HepG2 (cell line): ENCODE data around the gene OPRD1. TPM values are rescaled to one million over a fixed set of nuclear protein-coding genes. Genes with fewer than 3 reads are reported as not detected.

Experiments used
- ATAC-seq: fragments of 200-7000 bp; cut with Tn5 transposase; 3 replicates; pipeline ENCODE4 v1.9.1; 2020; ENCODE audit warnings: mild to moderate bottlenecking, moderate library complexity
- BruUV-seq: library from RNA; stranded (reverse); fragments of 400-500 nt; replicated peaks from 2 replicates; lab custom pipeline; 2021; lab: Mats Ljungman, UMichigan
- CTCF ChIA-PET: fragments of 300-600 bp; formaldehyde crosslinking; extraction: SDS; loops from one replicate; lab custom pipeline; 2021; ENCODE audit warnings: low total read pairs, inconsistent platforms, low intra/inter-chr PET ratio; lab: Yijun Ruan, JAX
- POLR2A ChIA-PET: fragments of 350-600 bp; sonication (Branson Sonifier 250); formaldehyde crosslinking; loops from one replicate; lab custom pipeline; 2020; ENCODE audit warnings: antibody characterized with exemption, inconsistent platforms; lab: Yijun Ruan, JAX
- DNase-seq: peaks from one replicate; pipeline ENCODE4 v3.0.0-alpha.2; 2015; ENCODE audit warnings: low spot score
- FAIRE-seq: peaks from 3 replicates; lab custom pipeline; 2011; peaks lifted over from hg19 to GRCh38; lab: Jason Lieb, UNC
- H2AFZ ChIP-seq: one replicate; pipeline ENCODE4 v1.6.1; 2011; ENCODE audit warnings: low read length, inconsistent platforms
- H3K27ac ChIP-seq: fragments of 300-600 bp; 3 replicates; pipeline ENCODE4 v1.8.0; 2011; ENCODE audit warnings: mixed run types, mild to moderate bottlenecking, mixed read lengths, low read length, inconsistent platforms; ENCODE audit not compliant: insufficient read depth; ENCODE audit errors: extremely low read length
- H3K27me3 ChIP-seq, 2 experiments: fragments of 200-600 bp in 1 of 2; 2 replicates in 1 of 2; 3 replicates in 1 of 2; pipeline versions ENCODE4 v1.6.0 to v1.8.0; 2011; ENCODE audit warnings: low read length in 2 of 2, mild to moderate bottlenecking in 2 of 2, moderate library complexity in 2 of 2, inconsistent platforms in 1 of 2; ENCODE audit not compliant: insufficient read depth in 2 of 2, control insufficient read depth in 1 of 2
- H3K36me3 ChIP-seq, 2 experiments: fragments of 200-600 bp in 1 of 2; replicated peaks in 1 of 2; 2 replicates in 1 of 2; 3 replicates in 1 of 2; pipeline versions ENCODE4 v1.5.1 to v1.8.0; 2011; ENCODE audit warnings: low read length in 2 of 2, inconsistent platforms in 1 of 2; ENCODE audit not compliant: insufficient read depth in 2 of 2, control insufficient read depth in 1 of 2
- H3K4me1 ChIP-seq: 2 replicates; pipeline ENCODE4 v1.5.1; 2012; ENCODE audit warnings: low read length, inconsistent platforms; ENCODE audit not compliant: insufficient read depth
- H3K4me2 ChIP-seq: 2 replicates; pipeline ENCODE4 v1.6.0; 2011; ENCODE audit warnings: low read depth, low read length, inconsistent platforms
- H3K4me3 ChIP-seq, 3 experiments: fragments of 200-600 bp in 1 of 3; sonication (generic), shearing (Covaris generic) in 1 of 3; replicated peaks in 1 of 3; 2 replicates each; pipeline ENCODE4 v1.5.1; 2011 to 2016; ENCODE audit warnings: low read length in 3 of 3, inconsistent platforms in 2 of 3, low read depth in 2 of 3, mild to moderate bottlenecking in 2 of 3, control low read depth in 1 of 3, mixed read lengths in 1 of 3; ENCODE audit not compliant: insufficient read depth in 1 of 3
- H3K79me2 ChIP-seq: one replicate; pipeline ENCODE4 v1.6.1; 2011; ENCODE audit warnings: low read length, inconsistent platforms; ENCODE audit not compliant: insufficient read depth
- H3K9ac ChIP-seq: 2 replicates; pipeline ENCODE4 v1.6.0; 2011; ENCODE audit warnings: mild to moderate bottlenecking, low read depth, low read length, inconsistent platforms; ENCODE audit not compliant: insufficient read depth
- H3K9me3 ChIP-seq: 2 replicates; pipeline ENCODE4 v1.5.1; 2012; ENCODE audit warnings: mild to moderate bottlenecking, low read length
- H4K20me1 ChIP-seq: 2 replicates; pipeline ENCODE4 v1.6.0; 2011; ENCODE audit warnings: inconsistent platforms, mild to moderate bottlenecking, low read length, moderate library complexity; ENCODE audit not compliant: insufficient read depth
- BHLHE40 ChIP-seq: IDR thresholded peaks from 2 replicates; pipeline ENCODE4 v1.6.1; 2011; ENCODE audit warnings: low read length, improper control_type of control experiment
- KAT7 ChIP-seq: IDR thresholded peaks from 2 replicates; pipeline ENCODE4 v1.6.1; 2018; ENCODE audit warnings: borderline replicate concordance, missing compliant biosample characterization
- THAP7 ChIP-seq: sonication (generic); formaldehyde crosslinking; IDR thresholded peaks from 2 replicates; pipeline ENCODE4 v1.8.1; 2023; ENCODE audit warnings: mild to moderate bottlenecking, missing genetic modification reagents
- ZBTB38 ChIP-seq: sonication (generic); formaldehyde crosslinking; IDR thresholded peaks from 2 replicates; pipeline ENCODE4 v1.5.1; 2020; ENCODE audit warnings: mild to moderate bottlenecking, missing genetic modification reagents
- ZBTB7A ChIP-seq: sonication (generic); formaldehyde crosslinking; IDR thresholded peaks from 2 replicates; pipeline ENCODE4 v1.8.0; 2022; ENCODE audit warnings: mild to moderate bottlenecking, missing genetic modification reagents
- ZBTB7B ChIP-seq: sonication (generic); formaldehyde crosslinking; IDR thresholded peaks from 2 replicates; pipeline ENCODE4 v1.4.0; 2020; ENCODE audit warnings: missing genetic modification reagents
- ZFP90 ChIP-seq: sonication (generic); formaldehyde crosslinking; IDR thresholded peaks from 2 replicates; pipeline ENCODE4 v1.8.0; 2022; ENCODE audit warnings: missing genetic modification reagents, mild to moderate bottlenecking, inconsistent platforms, borderline replicate concordance
- ZGPAT ChIP-seq: IDR thresholded peaks from 2 replicates; pipeline ENCODE4 v1.6.1; 2016; ENCODE audit warnings: mild to moderate bottlenecking
- ZNF260 ChIP-seq: sonication (generic); formaldehyde crosslinking; IDR thresholded peaks from 2 replicates; pipeline ENCODE4 v1.4.0; 2020; ENCODE audit warnings: missing genetic modification reagents, low read depth, mild to moderate bottlenecking, borderline replicate concordance
- ZNF383 ChIP-seq: sonication (generic); formaldehyde crosslinking; IDR thresholded peaks from 2 replicates; pipeline ENCODE4 v1.4.0; 2020; ENCODE audit warnings: missing genetic modification reagents, mild to moderate bottlenecking, borderline replicate concordance
- ZNF441 ChIP-seq: sonication (generic); formaldehyde crosslinking; IDR thresholded peaks from 2 replicates; pipeline ENCODE4 v1.7.0; 2021; ENCODE audit warnings: missing genetic modification reagents, borderline replicate concordance
- WGBS: methylation state at CpG from one replicate; pipeline ENCODE4 v1.1.6; 2017; ENCODE audit warnings: low lambda C conversion rate; 5-methylcytosine and 5-hydroxymethylcytosine counted together
- in situ Hi-C: cut with HindIII; loops from 2 replicates; pipeline ENCODE4 v1.10.0; 2017; ENCODE audit warnings: low pct_unique_long_range_greater_than_20kb; ENCODE audit not compliant: extremely low pct_ligation_motif_present
- intact Hi-C: fragments of 100-400 bp; cut with micrococcal nuclease; formaldehyde crosslinking; loops from one replicate; pipeline ENCODE4 v1.10.0; 2022; ENCODE audit not compliant: unreplicated experiment
- polyA plus RNA-seq, 8 experiments: library from polyadenylated mRNA; depleted of rRNA in 3 of 8; stranded (reverse) in 7 of 8; unstranded in 1 of 8; fragments of >200 nt; fragmentation: Illumina TruSeq in 4 of 8; extraction: Trizol in 4 of 8; gene quantifications; 2 replicates each; pipeline versions ENCODE4 v1.2.1 to v1.2.3, GENCODE V29; 2011 to 2016; ENCODE audit warnings: low read depth in 4 of 8, missing spikeins in 1 of 8, mixed read lengths in 1 of 8; ENCODE audit not compliant: insufficient read depth in 1 of 8
- total RNA-seq, 5 experiments: library from RNA; depleted of rRNA; stranded (reverse); fragments of >200 nt; fragmentation: Illumina TruSeq; extraction: Trizol; gene quantifications; 2 replicates each; pipeline ENCODE4 v1.2.3, GENCODE V29; 2016; ENCODE audit warnings: low read depth in 1 of 5
- TF ChIP-seq, protein P1 (sequence below): IDR thresholded peaks from 2 replicates; pipeline ENCODE4 v1.6.1; 2018; ENCODE audit warnings: missing genetic modification reagents
- TF ChIP-seq, protein P2 (sequence below), 2 experiments: sonication (generic) in 1 of 2; formaldehyde crosslinking in 1 of 2; IDR thresholded peaks; 2 replicates each; pipeline versions ENCODE4 v1.5.1 to v1.6.1; 2011 to 2020; ENCODE audit warnings: borderline replicate concordance in 1 of 2, low read depth in 1 of 2, low read length in 1 of 2, mild to moderate bottlenecking in 1 of 2, missing genetic modification reagents in 1 of 2, moderate library complexity in 1 of 2

OPRD1 gene
- total and polyA plus RNA-seq, 2 of the 13 experiments (the other 11 are each of a cell fraction or from before 2014, with no cell fraction given) = 0.02 to 0.03 TPM

GRCh38 chr1:28910379-28911115 lies 98.6 kb downstream of the OPRD1 start (continued):
- TF ChIP-seq ZGPAT (CRISPR knock-in tag) = no peak

DNA sequence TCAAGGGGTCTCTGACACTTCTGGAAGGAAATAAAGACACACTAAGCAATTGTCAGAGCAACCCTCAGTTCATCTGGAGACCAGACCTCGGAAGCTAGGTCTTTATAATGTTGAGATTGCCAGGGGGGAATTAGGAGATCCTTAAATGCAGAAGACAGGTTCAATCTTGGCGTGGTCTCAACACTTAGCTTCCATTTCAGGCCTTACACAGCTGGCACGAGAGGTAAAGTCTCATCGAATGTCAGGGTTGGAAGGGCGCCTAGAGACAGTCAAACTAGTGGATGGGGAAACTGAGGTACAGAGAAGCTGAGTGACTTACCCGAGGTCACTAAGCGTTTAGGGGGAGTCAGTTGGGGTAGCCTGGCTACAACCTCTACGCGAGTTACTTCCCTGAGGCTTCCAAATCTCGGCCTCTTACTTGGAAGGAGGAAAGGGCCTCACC lies 101.8 kb downstream of the OPRD1 start:
- no peak for FAIRE-seq
- TF ChIP-seq ZFP90 (no peak), ZBTB7A (CRISPR knock-in tag) (peak; percentile 28; the same call in 1 of the 2 replicates), ZNF260 (CRISPR knock-in tag) (no peak), THAP7 (CRISPR knock-in tag) (peak; percentile 78; the same call in 1 of the 2 replicates), ZNF383 (no peak), KAT7 (no peak; the same call in 1 of the 2 replicates), BHLHE40 (no peak), ZNF441 (CRISPR knock-in tag) (0 out of 2 replicates have a peak, but pooled peaks have one; percentile 50), ZBTB38 (CRISPR knock-in tag) (0 out of 2 replicates have a peak, but pooled peaks have one; percentile 6), ZBTB7B (no peak)
- TF ChIP-seq, protein P1, sequence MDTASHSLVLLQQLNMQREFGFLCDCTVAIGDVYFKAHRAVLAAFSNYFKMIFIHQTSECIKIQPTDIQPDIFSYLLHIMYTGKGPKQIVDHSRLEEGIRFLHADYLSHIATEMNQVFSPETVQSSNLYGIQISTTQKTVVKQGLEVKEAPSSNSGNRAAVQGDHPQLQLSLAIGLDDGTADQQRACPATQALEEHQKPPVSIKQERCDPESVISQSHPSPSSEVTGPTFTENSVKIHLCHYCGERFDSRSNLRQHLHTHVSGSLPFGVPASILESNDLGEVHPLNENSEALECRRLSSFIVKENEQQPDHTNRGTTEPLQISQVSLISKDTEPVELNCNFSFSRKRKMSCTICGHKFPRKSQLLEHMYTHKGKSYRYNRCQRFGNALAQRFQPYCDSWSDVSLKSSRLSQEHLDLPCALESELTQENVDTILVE (CRISPR knock-in tag) = no peak
- TF ChIP-seq, protein P2, sequence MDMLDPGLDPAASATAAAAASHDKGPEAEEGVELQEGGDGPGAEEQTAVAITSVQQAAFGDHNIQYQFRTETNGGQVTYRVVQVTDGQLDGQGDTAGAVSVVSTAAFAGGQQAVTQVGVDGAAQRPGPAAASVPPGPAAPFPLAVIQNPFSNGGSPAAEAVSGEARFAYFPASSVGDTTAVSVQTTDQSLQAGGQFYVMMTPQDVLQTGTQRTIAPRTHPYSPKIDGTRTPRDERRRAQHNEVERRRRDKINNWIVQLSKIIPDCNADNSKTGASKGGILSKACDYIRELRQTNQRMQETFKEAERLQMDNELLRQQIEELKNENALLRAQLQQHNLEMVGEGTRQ (IDR thresholded peaks at IDR 0.05; ENCODE audit: low read depth, low read length) = no peak
- TF ChIP-seq, protein P2 (CRISPR knock-in tag; IDR thresholded peaks at IDR 0.05; ENCODE audit: borderline replicate concordance) = peak; percentile 25; the same call in 1 of the 2 replicates

More for the DNA sequence above, 101.8 kb downstream of the OPRD1 start:
- Histone ChIP-seq H3K27ac (peak overlapping the region; percentile 46), H3K4me3 (peak overlapping the region; percentile 15 to 50 (median 31); a peak in 5 of 6 replicates), H3K36me3 (no peaks in the 10 kb centered on the region), H3K27me3 (no peaks in the 10 kb centered on the region; a peak in 1 of 5 replicates), H3K4me2 (peak overlapping the region; percentile 78), H3K9me3 (no peaks in the 10 kb centered on the region), H3K4me1 (peaks cover 42% of the 10 kb centered on the region), H3K79me2 (peaks cover 35% of the 10 kb centered on the region), H4K20me1 (no peaks in the 10 kb centered on the region; the same call in 1 of the 2 replicates), H3K9ac (peak overlapping the region; percentile 56), H2AFZ (no peak overlapping the region)
- ATAC-seq (no peak), DNase-seq (no peak)
- BruUV-seq = TSS peak; percentile 79
- CTCF ChIA-PET = no interaction called here
- POLR2A ChIA-PET = interaction anchor here (0.7 to 2.4 kb wide), 16 partner anchors 9 to 273 kb away, joined by 3 to 19 read pairs (median 4); partner anchors contain the start of genes RNU11, SRSF4 and YTHDF2
- intact Hi-C loops (no loop called here), in situ Hi-C loops (no loop called here)
- WGBS = 81% methylated on average over 9 of the region's 10 CpGs
